ENCODE data around the gene TMEM132C.

DNA sequence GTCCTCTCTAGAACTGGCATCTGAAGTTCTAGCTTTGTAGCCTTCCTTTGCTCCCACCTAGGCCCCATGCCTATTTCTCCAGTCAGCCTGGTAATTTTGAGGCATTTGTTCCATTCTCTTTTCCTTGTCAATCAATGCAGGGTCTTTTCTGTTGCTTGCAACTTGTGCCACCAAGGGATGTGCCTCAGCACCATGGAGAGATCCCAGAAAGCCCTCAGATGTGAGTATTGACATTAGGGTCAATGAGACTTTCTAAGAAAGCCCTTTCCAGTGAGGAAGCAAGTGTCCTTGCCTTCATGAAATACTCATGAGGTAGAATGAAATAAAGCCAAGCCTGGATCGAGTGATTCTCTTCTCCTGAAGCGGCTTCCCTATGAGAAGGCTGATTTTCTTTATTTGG lies 342.9 kb downstream of the TMEM132C start:
- TF ChIP-seq, protein P1, sequence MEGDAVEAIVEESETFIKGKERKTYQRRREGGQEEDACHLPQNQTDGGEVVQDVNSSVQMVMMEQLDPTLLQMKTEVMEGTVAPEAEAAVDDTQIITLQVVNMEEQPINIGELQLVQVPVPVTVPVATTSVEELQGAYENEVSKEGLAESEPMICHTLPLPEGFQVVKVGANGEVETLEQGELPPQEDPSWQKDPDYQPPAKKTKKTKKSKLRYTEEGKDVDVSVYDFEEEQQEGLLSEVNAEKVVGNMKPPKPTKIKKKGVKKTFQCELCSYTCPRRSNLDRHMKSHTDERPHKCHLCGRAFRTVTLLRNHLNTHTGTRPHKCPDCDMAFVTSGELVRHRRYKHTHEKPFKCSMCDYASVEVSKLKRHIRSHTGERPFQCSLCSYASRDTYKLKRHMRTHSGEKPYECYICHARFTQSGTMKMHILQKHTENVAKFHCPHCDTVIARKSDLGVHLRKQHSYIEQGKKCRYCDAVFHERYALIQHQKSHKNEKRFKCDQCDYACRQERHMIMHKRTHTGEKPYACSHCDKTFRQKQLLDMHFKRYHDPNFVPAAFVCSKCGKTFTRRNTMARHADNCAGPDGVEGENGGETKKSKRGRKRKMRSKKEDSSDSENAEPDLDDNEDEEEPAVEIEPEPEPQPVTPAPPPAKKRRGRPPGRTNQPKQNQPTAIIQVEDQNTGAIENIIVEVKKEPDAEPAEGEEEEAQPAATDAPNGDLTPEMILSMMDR (IDR thresholded peaks at IDR 0.05) = no peak
- TF ChIP-seq POLR2A (IDR thresholded peaks at IDR 0.05) = no peak

Data from right lobe of liver (tissue), 4 donors.